DND-41 (cell line): ENCODE data around the gene P2RX5.

ENCODE experiments used
- EZH2 ChIP-seq: IDR thresholded peaks from 3 replicates; pipeline ENCODE4 v1.6.1; 2012; ENCODE audit warnings: borderline replicate concordance, low read depth, mild to moderate bottlenecking, moderate library complexity, low read length, inconsistent platforms; ENCODE audit not compliant: severe bottlenecking
- TF ChIP-seq, protein P1 (sequence below): IDR thresholded peaks from 2 replicates; pipeline ENCODE4 v1.5.1; 2012; ENCODE audit warnings: borderline replicate concordance, low read length, moderate library complexity, mild to moderate bottlenecking; ENCODE audit not compliant: poor library complexity, severe bottlenecking; ENCODE audit errors: extremely low read depth

DNA sequence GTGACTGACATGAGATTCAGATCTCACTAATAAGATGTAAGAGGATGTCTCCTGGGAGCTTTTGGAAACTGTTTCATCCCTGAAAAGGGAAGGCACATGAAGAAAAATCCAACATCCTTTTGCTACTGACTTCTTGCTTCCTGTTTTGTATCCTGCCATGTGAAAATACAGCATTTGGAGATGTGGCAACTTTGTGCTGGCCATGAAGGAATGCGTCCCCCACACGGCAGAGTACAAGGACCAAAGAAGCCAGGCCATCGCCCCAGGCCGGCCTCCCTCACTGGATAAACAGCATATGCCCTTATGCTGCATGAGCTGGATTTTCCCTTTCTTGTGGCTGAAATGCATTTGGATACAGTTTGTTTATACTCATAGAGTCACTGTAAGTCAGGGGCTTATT, 22.2 kb upstream of the P2RX5 start:
- TF ChIP-seq, protein P1, sequence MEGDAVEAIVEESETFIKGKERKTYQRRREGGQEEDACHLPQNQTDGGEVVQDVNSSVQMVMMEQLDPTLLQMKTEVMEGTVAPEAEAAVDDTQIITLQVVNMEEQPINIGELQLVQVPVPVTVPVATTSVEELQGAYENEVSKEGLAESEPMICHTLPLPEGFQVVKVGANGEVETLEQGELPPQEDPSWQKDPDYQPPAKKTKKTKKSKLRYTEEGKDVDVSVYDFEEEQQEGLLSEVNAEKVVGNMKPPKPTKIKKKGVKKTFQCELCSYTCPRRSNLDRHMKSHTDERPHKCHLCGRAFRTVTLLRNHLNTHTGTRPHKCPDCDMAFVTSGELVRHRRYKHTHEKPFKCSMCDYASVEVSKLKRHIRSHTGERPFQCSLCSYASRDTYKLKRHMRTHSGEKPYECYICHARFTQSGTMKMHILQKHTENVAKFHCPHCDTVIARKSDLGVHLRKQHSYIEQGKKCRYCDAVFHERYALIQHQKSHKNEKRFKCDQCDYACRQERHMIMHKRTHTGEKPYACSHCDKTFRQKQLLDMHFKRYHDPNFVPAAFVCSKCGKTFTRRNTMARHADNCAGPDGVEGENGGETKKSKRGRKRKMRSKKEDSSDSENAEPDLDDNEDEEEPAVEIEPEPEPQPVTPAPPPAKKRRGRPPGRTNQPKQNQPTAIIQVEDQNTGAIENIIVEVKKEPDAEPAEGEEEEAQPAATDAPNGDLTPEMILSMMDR = no peak
- TF ChIP-seq EZH2 = no peak
